ENCODE measurements around the gene ID2.

DNA sequence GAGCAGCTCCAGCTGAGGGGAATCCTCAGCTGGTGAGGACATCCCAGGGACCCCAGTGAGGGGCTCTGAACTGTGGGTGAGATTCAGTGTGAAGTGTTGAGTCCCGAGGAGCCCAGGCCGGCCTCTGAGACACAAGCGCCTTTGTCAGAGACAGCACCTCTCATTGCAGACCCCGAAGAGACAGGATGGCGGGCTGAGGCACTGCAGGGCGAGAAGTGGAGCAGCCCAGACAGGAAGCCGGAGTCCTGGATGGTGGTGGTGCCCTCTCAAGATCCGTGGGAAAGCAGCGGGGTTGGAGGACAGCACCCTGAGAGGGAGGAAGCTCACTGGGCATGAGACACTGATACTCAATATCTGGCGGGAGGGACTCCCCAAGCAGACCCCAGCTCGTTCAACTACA is 49.1 kb upstream of the ID2 start:
- TF ChIP-seq, protein P1, sequence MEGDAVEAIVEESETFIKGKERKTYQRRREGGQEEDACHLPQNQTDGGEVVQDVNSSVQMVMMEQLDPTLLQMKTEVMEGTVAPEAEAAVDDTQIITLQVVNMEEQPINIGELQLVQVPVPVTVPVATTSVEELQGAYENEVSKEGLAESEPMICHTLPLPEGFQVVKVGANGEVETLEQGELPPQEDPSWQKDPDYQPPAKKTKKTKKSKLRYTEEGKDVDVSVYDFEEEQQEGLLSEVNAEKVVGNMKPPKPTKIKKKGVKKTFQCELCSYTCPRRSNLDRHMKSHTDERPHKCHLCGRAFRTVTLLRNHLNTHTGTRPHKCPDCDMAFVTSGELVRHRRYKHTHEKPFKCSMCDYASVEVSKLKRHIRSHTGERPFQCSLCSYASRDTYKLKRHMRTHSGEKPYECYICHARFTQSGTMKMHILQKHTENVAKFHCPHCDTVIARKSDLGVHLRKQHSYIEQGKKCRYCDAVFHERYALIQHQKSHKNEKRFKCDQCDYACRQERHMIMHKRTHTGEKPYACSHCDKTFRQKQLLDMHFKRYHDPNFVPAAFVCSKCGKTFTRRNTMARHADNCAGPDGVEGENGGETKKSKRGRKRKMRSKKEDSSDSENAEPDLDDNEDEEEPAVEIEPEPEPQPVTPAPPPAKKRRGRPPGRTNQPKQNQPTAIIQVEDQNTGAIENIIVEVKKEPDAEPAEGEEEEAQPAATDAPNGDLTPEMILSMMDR (tag by site-specific recombination; IDR thresholded peaks at IDR 0.05), result no peak
- TF ChIP-seq ZNF366 (tag by site-specific recombination; conservative IDR thresholded peaks at IDR 0.05) (no peak), ZBTB44 (tag by site-specific recombination; IDR thresholded peaks at IDR 0.05) (no peak), SALL2 (tag by site-specific recombination; IDR thresholded peaks at IDR 0.05; ENCODE audit: borderline replicate concordance) (no peak), FEZF1 (tag by site-specific recombination; IDR thresholded peaks at IDR 0.05) (no peak), ZBTB1 (tag by site-specific recombination; IDR thresholded peaks at IDR 0.05) (no peak), PRDM6 (tag by site-specific recombination; IDR thresholded peaks at IDR 0.05) (no peak), KLF1 (tag by site-specific recombination; IDR thresholded peaks at IDR 0.05) (no peak), ZNF350 (tag by site-specific recombination; IDR thresholded peaks at IDR 0.05) (no peak)
